GM19455 (cell line): ENCODE results near the gene VMP1.

Source experiments
- ATAC-seq: cut with Tn5 transposase; IDR thresholded peaks from one replicate; pipeline ENCODE4 v1.9.1; 2021; ENCODE audit not compliant: unreplicated experiment

Gene VMP1

DNA sequence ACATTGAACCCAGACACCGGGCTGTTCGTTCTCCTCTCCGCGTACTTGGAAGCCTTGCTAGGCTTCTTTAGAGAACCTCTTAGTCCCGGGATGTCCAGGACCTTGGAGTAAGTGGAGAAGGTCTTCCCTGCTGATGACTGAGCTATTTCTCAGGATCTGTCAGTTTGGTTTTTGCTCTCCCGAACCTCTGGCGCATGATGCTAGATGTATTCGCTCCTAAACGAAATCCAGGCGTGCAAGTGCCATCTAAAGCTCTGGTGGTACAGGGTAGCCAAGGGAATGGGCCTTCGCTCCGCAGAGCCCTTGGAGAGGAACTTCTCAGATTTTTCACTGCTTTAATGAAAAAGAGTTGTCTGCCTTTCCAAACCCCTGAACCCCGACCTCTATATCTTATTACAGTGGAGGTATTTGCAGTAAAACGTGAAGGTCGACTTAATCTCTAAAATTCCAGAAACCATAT is 547 bp downstream of the VMP1 start:
- ATAC-seq: no peak

DNA sequence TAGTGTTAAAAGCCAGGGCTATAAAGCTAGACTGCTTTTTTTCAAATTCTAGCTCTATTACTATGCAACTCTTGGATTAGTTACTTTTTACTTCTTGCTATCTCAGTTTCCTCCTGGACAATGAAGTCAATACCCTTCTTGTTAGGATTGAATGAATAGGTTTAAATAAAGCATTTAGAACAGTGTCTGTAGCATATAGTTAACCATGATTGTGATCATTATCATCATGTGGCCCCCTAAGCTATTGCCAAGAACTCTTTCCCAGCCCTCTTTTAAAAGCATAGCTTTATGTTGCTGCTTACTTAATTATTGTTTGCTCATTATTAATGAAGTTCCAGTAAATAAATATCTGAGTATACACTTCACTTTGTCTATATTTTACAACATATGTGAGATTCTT is 4.5 kb downstream of the VMP1 start:
- ATAC-seq: no peak

DNA sequence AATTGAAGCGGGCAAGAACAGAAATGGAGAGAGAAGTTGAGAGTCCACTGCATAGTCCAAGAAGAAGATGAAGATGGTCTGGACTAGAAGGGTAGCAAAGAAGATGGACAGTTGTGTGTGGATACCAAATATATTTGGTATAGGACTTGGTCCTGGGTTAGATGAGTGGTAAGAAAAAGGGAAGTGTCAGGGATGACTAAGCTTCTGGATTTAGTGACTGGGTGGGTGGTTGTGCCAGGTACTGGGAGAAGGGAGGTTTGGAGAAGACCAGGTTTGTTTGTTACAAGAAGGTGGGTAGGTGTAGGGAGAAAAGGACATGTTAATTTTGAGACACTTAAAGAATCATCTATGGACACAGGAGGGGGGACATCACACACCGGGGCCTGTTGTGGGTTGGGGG is 5.4 kb downstream of the VMP1 start:
- ATAC-seq: no peak

DNA sequence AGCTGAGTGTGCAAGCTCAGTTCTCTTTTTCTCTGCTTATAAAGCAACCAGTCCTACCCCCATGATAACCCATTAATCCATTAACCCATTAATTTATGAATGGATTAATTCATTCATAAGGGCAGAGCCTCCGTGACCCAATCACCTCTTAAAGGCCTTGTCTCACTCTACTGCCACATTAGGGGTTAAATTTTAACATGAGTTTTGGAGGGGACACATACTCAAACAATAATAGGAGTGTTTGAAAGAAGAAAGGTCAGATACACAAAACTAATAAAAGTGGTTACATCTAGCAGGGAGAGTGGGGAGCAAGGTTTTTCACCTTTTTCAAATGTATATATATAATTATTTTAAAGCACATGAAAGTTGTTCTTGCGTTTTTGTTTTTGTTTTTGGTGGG is 6.8 kb downstream of the VMP1 start:
- no peak for ATAC-seq

DNA sequence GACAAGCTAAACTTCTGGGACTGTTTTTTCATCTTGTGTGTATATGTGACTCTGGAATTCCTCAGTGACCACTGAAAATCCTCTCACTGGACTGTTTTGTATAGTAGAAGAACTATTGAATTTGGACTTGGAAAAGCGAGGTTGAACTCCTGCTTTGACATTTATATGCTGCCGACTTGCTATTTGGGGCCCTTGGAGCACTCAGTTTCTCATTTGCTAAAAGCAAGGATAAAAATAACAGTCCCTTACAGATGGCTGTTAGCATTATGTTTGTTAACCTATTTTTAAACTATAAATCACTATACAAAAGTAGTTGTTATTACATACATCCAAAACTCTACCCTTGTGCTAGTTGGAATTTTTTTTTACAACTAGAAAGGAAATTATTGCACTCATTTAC is 9.0 kb downstream of the VMP1 start:
- no peak for ATAC-seq

DNA sequence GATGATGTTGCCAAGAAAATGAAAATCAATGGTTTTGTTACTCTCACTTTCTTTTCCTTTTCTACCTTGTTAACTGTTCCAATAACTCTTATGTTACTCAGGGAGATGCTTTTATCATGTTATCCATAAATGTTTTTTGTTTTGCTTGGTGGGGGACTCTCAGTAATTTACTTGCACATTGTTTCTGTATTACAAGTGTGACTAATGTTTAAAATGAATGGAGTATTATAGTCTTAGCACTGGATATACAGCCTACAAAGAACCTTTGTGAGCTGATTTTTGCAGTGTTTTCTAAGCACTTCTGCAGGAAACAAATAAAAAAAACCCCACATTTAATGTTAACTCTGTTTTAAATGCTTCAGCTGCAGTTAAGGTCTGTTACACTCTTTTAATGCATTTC is 12.1 kb downstream of the VMP1 start:
- ATAC-seq: no peak

DNA sequence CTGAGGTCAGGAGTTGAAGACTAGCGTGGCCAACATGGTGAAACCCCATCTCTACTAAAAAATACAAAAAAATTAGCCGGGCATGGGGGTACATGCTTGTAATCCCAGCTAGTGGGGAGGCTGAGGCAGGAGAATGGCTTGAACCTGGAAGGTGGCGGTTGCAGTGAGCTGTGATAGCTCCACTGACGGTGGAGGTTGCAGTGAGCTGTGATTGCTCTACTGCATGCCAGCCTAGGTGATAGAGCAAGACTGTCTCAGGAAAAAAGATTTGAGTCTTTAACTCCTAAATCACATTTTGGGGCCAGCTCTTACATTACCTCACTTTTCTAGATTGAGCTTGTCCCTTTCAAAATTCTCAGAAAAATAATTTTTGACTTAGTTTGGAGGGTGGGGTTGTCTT is 15.2 kb downstream of the VMP1 start:
- no peak for ATAC-seq

DNA sequence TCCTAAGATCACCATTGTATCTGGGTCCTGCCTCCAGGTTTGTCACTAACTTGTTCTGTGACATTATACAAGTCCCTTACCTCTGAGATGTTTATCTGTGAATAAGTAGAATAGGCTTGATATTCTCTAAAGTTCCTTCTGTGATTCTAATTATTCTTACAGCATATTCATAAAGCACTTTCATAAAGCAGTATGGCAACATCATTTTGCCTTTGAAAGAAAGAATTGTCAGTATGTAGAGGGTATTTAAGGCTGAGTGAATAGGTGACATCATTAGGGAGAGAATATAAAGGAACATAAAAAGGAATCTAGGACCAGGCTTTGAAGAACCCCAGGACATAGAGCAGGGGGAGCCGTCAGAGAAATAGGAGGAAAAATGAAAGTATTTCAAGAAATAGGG is 15.6 kb downstream of the VMP1 start:
- no peak for ATAC-seq

DNA sequence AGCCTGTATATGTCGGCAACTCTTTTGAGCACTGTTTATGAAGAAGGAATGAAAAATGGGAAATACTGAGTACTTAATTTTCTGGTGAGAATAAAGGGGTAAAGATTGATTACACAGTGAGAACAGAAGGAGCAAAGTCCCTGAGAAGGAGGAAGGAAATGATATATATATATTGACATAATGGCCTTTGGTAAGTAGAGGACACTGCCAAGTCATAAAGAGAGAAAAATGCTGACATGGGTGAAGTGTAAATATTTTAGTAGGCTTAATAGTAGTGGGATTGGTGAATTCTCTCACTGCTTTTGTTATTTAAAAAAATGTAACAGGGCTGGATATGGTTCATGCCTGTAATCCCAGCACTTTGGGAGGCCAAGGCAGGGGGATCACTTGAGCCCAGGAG is 16.2 kb downstream of the VMP1 start:
- ATAC-seq: no peak

DNA sequence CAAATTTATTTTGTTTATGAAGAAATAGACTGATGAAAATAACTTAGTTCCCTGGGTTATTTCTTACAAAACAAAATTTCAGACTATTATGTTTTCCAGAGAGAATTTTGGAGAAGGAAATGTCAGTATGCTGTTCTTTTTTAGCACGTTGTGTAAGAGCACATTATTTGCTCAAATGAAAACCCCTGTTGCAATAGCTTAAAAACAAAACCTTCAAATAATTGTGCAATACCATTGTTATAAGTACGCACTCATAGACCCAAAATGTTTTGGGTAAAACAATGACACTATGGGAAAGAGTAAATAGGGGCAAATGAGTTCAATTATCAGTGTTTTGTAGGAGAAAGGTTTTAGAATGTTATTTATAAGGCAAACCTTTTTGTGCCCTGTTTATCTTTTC is 18.2 kb downstream of the VMP1 start:
- no peak for ATAC-seq

DNA sequence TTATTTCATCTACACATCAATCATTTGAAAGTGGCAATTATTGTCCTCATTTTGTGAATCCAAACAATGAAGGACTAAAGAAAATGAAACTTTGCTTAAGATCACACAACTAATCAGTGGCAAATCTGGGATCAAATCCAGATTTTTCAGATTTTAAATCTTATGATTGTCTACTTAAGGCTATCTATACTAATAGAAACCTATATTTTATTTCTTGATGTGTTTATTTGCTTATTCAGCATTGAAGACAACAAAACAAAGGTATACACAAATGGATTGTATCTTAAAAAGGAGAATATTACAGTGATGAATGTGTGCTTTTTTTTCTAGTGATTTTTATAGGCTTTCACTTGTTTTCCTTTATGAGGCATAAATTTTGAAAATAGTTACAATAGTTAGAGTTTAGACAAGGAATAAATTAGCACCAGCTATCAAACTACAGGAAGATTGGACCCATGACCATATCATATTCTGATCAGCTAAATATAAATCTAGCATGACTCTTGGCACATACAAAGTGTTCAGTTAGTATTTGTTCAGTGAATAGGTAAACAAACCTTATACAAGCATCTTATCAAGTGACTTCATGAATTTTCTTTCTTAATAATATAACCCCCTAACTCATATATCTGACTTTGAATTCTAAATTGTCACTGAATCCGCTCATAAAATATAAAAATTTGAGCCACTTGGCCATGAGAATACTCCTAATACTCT is 20.5 kb downstream of the VMP1 start:
- ATAC-seq: no peak

DNA sequence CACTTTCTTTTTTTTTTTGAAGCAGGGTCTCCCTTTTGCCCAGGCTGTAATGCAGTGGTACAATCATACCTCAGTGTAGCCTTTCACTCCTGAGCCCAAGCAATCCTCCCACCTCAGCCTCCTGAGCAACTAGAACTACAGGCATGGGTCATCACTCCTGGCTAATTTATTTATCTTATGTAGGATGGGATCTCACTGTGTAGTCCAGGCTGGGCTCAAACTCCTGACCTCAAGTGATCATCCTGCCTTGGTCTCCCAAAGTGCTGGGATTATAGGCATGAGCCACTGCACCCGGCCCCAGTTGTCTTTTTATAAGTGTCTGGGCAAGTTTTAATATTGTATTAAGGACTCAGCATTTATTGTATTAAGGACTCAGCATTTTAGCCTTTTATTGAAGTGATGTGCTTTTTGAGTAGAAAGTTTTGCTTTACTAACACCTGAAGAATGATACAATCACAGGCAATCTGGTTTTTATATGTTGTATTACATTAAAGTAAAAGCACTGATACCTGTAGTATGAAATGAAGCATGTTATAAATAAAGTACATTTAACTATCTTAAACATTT is 22.9 kb downstream of the VMP1 start:
- ATAC-seq: no peak

DNA sequence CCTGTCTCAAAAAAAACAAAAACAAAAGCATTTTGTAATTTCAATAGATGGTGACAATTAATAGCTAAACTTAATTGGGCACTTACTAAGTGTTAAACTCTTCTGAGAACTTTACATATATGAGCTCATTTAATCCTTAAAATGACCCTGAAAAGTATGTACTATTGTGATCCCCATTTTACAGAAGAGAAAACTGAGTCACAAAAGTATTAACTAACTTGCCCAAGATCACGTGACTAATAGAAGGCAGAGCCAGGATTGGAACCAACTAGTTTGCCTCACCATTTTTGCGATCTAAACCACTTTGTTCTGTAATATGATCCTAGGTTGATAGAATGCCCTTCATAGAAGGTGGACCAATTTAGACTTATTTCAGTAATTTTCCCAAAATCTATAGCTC is 26.2 kb downstream of the VMP1 start:
- ATAC-seq: no peak

DNA sequence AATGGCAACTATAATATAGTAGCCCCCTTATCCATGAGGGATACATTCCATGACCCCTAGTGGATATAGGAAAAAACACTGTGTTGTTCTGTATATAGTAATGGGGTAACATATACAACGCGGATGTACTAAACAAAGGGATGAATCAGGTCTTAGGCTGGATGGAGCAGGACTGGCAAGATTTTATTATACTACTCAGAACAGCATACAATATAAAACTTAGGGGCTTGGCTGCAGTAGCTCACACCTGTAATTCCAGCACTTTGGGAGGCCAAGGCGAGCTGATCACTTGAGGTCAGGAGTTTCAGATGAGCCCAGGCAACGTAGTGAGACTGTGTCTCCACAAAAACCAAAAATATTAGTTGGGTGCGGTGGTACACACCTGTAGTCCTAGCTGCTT is 26.8 kb downstream of the VMP1 start:
- no peak for ATAC-seq

DNA sequence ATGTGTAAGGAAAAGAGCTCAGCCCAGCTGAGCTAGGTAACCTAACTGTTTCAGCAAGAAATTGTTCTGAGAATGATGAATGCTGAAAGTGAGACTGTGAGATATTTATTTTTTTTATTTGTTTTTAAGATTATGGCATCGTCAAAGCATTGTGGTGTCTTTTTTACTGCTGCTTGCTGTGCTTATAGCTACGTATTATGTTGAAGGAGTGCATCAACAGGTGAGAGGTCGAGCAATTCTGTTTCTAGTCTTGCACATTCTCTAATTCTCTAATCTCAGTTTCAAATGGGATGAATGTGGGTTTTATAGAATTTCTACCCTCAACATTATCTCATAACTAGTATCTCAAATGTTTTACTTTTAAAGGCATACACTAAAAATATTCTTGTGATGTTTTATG is 29.9 kb downstream of the VMP1 start:
- ATAC-seq: no peak

DNA sequence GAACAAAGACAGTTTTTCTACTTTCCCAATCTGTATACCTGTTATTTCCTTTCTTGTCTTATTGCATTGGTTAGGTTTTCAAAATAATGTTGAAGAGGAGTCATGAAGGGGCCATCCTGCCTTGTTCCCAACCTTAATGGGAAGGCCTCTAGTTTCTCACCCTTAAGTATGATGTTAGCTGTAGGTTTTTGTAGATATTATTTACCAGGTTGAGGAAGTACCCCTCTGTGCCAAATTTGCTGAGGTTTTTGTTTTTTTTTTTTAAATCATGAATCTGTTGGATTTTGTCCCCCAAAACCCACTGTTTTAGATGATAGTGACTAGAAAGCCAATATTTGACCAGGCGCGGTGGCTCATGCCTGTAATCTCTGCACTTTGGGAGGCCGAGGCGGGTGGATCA is 36.4 kb downstream of the VMP1 start:
- ATAC-seq: no peak

DNA sequence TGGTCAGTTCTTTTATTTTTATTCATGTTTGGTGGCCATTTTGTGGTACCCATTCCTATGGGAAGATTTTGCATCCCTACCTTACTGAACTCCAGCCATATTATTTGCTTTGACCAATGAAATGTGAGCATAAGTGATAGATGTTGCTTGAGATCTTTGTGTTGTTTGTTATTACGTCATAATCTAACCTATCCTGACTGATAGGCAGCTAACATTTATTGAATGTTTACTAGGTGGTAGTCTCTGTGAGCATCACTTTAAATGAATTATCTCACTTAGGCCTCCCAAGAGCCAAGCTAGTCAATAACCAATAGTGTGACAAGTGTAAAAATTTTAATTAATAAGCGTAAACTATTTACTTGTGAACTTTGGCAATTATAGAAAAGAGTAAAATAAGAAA is 37.6 kb downstream of the VMP1 start:
- ATAC-seq: no peak

DNA sequence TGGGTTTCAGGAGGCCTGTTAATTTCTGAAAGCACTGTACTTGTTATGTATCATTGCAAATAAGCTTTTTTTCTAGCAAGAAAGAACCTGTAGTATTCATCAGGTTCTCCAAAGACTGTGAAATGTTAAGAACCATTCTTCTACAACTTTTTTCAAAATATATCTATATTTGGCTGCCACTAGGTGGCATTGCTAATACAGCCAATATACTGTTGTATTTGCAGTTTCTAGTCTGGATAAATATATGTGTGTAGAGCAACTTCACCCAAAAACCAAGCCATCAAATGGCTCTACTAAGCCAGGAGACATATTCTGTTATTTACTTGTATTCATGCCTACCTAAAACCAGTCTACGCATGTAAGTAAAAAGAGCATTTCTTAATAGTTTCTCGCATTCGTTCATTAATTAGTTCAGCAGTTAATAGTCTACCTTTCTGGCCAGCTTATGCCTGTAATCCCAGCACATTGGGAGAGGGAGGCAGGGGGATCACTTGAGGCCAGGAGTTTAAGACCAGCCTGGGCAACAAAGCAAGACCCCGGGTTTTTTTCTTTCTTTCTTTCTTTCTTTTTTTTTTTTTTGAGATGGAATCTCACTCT is 39.5 kb downstream of the VMP1 start:
- no peak for ATAC-seq

DNA sequence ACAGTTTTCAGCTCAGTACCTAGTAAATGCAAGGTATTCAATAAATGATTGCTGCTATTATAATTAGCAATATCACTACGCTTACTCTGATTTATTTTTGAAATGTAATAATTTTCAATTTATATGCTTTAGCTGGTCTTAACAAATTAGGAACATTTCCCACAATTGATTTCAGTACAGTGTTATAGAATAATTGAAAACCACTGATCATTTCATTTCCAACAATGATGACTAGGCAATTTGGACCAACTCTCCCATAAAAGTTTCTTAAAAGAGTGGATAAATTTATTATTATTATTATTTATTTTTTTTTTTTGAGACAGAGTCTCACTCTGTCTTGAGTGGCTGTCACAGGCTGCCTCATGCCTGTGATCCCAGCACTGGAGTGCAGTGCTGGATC is 41.1 kb downstream of the VMP1 start:
- no peak for ATAC-seq

DNA sequence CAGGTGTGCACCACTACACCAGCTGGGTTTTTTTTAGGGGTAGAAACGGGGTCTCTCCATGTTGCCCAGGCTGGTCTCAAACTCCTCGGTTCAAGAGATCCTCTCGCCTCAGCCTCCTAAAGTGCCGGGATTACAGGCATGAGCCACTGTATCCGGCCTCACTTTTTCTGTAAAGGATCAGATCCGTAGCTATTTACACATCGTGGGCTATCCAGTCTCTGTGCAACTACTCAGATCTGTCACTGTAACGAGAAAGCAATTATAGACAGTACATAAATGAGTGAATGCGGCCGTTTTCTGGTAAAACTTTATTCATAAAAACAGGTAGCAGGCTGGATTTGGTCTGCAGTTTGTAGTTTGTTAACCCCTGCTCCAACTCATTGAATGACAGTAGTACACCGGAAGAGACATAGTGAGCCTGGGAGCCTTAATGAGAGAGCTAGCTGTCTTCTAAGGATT is 44.5 kb downstream of the VMP1 start:
- peak; percentile 49 for ATAC-seq

DNA sequence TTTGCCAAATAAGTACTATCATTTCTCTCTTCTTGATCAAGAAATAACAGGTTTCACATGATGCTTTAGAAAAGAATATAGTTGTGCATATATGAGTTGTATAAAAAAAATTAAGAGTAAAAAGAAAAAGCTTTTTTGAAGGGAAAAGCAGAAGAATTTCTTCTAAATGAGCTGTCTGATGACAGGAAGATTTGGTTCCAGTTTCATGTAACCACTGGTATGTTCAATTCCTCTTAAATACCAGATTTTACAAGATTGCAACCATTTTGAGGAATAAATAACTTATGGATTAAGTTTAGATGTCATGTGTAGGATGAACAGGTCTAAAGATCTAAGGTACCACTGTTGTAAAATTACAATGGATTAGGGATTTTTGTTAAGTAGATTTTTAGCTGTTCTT is 45.0 kb downstream of the VMP1 start:
- no peak for ATAC-seq

DNA sequence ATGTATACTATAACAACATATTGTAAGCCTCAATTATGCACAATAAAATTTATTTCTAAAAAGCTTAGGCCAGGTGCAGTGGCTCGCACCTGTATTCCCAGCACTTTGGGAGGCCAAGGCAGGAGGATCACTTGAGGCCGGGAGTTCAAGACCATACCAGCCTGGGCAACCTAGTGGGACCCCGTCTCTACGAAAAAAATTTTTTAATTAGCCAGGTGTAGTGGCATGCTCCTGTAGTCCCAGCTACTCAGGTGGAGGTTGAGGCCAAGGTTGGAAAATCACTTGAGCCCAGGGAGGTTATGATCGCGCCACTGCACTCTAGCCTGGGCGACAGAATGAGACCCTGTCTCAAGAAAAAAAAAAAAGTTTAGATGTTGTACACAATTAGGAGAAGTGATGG is 45.5 kb downstream of the VMP1 start:
- ATAC-seq: no peak
